Measurements from ENCODE around the gene LONP2.
"Not testable (repeated sequence)": the region's sequence is repeated elsewhere in the genome, so short reads cannot be mapped to it uniquely, and the experiment has no call there.

Gene LONP2

GRCh38 chr16:48292452-48292851 is 48.4 kb downstream of the LONP2 start:
- no peak for DNase-seq (ENCODE audit: low read depth)

- DNase-seq (ENCODE audit: low read depth): no peak
Measured at GRCh38 chr16:48294724-48295123, 50.6 kb downstream of the LONP2 start.

GRCh38 chr16:48295488-48296281 is 51.6 kb downstream of the LONP2 start:
- no peak for DNase-seq (ENCODE audit: low read depth)

GRCh38 chr16:48299471-48299870 is 55.4 kb downstream of the LONP2 start:
- DNase-seq (ENCODE audit: low read depth): no peak

- DNase-seq (ENCODE audit: low read depth): no peak
Measured at GRCh38 chr16:48300391-48300856, 56.3 kb downstream of the LONP2 start.

- no peak for DNase-seq (ENCODE audit: low read depth)
Measured at GRCh38 chr16:48308535-48308934, 64.4 kb downstream of the LONP2 start.

- no peak for DNase-seq (ENCODE audit: low read depth)
Measured at GRCh38 chr16:48310908-48311641, 67.0 kb downstream of the LONP2 start.

DNA sequence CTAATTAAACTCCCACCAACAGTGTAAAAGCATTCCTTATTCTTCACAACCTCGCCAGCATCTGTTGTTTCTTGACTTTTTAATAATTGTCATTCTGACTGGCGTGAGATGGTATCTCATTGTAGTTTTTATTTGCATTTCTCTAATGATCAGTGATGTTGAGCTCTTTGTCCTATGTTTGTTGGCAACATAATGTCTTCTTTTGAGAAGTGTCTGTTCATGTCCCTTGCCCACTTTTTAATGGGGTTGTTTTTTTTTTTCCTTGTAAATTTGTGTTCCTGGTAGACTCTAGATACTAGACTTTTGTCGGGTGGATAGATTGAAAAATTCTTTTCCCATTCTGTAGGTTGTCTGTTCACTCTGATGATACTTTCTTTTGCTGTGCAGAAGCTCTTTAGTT is 69.8 kb downstream of the LONP2 start:
- not testable (repeated sequence) for DNase-seq (ENCODE audit: low read depth)

DNA sequence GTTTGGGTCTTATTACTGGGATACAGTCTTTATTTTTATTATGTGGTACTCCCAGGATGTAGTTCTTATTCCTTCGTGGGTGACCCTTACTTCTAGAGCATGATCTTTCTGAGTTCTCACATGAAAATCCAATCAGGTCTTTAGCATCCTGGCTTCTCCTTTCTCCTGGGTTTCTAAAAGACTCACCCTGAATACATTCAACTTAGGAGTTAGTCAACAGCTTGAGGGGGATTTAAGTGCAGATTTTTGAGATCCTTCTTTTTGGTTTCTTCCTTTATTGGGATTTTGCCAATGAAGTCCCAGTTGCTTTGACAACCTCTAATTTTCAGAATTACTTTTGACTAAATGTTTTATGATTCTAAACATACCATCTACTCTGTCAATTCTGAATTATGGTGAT is 72.9 kb downstream of the LONP2 start:
- DNase-seq (ENCODE audit: low read depth): no peak

GRCh38 chr16:48317614-48318315 is 73.7 kb downstream of the LONP2 start:
- no peak for DNase-seq (ENCODE audit: low read depth)

DNA sequence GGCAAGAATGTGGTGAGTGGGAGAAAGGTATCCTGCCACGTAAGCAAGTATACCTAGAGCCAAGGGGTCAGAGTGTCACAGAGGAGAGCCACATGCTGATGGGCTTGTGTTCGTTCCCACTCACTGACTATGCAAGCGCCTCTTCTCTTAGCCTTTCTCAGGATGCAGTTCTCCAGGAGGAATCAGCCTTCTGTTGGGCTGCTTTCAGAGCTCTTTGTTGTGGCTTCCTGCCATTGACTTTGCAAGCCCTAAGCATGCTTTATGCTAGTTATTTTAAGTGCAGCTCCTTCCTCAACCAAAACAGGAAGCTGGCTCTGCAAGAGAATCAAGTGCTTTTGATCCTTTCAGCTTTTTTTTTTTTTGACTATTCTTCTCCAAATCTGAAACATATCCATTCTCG is 74.5 kb downstream of the LONP2 start:
- DNase-seq (ENCODE audit: low read depth): no peak

DNA sequence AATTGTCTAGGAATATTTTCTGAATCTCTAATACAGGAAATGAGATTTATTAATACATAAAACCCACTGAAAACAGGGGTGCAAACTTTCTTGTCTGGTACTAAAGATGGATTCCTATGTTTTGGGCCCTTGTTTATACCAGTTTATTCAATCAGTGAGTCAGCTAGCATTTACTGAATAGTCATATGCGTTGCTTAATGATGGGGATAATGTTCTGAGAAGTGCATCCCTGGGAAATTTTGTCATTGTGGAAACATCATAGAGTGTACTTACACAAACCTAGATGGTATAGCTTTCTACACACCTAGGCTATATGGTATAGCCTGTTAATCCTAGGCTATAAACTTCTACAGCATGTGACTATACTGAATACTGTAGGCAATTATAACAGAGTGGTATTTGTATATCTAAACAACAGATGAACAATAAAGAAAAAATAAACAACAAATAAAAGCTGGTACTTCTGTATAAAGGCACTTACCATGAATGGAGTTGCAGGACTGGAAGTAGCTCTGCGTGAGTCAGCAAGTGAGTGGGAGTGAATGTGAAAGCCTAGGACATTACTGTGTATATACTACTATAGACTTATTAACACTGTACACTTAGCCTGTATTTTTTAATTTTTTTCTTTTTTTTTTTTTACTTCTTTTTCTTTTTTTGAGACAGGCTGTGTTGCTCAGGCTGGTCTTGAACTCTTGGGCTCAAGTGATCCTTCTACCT is 77.4 kb downstream of the LONP2 start:
- no peak for DNase-seq (ENCODE audit: low read depth)

DNA sequence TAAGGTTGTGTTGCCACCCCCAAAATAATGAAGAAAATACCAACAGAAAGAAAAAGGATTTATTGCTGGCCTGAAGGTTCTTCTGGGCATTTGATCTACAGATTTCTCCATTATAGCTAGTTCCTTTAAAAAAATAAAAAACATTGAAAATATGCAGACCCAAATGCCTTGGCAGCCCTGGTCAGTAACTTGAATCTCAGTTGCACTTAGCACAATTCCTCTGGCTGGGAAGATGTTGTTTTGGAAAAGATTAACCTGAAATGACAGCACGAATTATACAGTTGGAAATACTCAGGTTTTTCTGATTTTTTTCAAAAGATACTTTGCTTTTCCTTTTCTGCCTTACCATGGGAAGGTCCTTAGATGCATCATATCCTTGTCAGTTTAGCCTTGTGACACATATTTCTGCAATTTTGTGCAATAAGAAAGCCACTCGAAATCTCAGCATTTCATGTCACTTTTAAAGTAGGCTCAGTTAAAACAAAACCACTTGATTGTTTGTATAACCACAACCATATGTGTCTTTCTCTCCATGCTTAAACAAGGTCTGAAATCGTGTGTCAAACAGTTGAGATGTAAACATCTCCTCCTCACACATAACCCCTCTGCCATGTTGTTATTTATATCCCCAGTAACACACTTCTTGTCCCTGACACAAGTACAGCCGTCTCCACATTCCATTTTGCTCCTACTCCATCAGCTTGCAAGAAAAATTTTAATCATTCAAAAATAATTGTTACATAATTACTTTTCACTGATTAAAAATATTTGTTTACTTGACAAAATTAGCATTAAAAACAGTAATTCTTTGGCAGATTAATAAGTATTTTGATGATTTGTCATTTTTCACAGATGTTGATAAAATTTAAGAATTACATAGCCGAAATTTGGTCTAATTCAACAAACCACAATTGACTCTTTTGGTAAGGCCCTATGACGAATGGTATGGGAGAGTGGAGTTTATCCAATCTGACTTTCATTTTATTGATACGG is 80.0 kb downstream of the LONP2 start:
- no peak for DNase-seq (ENCODE audit: low read depth)

- no peak for DNase-seq (ENCODE audit: low read depth)
Measured at GRCh38 chr16:48326915-48327314, 82.8 kb downstream of the LONP2 start.

DNA sequence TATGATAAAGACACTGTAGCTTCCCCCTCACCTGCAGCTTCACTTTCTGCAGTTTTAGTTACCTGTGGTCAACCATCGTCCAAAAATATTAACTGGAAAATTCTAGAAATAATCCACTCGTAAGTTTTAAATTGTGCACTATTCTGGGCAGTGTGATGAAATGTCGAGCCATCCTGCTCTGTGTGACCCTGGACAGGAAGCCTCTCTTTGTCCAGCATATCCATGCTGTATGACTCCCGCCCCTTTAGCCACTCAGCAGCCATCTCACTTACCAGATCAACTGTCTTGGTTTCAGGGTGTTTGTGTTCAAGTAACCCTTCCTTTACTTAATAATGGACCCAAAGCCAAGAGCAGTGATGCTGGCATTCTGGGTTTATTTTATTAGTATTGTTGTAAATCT is 85.0 kb downstream of the LONP2 start:
- DNase-seq (ENCODE audit: low read depth): no peak

DNA sequence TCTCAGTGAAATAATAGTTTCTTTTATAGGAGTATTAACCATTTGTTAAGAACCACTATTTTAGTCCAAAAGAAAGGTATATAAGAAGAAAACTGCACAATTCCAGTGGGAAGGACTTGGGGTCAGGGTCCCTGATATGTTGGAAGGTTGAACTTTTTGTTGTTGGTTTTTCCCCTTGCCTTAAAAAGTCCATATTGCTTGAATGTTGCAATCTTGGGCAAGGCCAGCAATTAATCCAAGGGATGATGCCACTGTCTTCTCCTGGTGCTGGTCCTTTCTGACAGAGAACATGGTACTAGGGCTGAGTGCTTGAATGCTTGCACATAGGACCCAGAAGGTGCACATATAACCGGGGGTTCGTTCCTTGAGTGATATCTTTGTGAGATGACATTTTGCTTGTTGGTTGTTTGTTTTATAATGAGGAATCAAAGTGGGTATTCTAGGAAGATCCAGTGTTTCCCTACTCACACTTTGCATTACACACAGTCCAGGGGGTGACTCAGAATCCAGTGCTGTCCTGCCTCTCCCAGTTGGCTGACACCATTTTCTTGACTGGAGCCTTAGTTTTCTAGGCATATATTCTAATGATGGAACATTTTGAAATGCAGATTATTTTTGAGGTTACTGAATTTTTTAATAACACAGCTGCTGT is 86.2 kb downstream of the LONP2 start:
- no peak for DNase-seq (ENCODE audit: low read depth)

- DNase-seq (ENCODE audit: low read depth): no peak
Measured at GRCh38 chr16:48330841-48331192, 86.7 kb downstream of the LONP2 start.

GRCh38 chr16:48332978-48333377 is 88.9 kb downstream of the LONP2 start:
- no peak for DNase-seq (ENCODE audit: low read depth)

DNA sequence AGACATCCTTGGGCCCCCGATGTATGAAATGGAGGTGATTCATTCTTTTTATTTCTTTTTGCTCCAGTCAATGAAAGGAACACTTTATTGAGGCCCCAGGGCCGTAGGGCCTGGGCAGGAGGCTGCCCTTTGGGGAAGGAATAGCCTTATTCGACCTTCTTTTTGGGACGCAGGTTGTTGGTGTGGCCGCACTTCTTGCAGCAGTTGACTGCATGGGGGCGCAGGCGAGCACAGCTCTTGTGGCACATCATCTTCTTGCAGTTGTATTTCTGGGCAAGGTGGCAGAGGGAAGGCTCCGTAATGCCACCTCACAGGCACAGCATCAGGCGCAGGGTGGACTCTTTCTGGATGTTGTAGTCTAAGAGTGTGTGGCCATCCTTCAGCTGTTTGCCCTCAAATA is 90.2 kb downstream of the LONP2 start:
- no peak for DNase-seq (ENCODE audit: low read depth)

GRCh38 chr16:48335961-48336360 is 91.9 kb downstream of the LONP2 start:
- DNase-seq (ENCODE audit: low read depth): no peak

DNA sequence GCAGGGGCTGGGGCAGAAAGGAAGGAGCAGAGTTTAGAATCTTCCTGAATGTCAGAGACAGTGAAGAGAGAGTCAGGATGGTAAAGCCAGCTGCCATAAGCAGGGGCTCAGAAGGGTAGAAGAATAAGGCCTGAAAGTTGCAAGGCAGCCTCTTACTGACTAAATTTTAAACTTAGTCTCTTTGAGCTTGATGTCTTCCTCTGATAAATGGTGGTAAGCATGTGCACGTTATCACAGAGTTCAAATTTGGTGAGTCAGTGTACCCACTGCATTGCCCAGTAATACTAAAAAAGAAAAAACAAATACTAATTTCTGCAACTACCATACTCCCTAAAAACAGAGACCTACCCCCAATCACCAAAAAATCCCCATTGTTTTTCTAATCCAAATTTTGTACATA is 96.0 kb downstream of the LONP2 start:
- DNase-seq (ENCODE audit: low read depth): no peak

Data from activated T-cell treated with anti-CD3 and anti-CD28 coated beads for 48 hours (primary cell).